Sigmoid colon (tissue), 7 donors: Measurements from ENCODE around the gene COP1. TPM values are rescaled to one million over a fixed set of nuclear protein-coding genes. Genes with fewer than 3 reads are reported as not detected.

ENCODE experiments used
- DNase-seq: peaks from one replicate; pipeline ENCODE4 v3.0.0-alpha.2; 2019
- H3K27ac ChIP-seq, 4 donors: fragments of 200-600 bp; sonication (generic); one replicate each; pipeline ENCODE4 v1.5.1; 2016 to 2019; ENCODE audit warnings: mild to moderate bottlenecking in 1 of 4
- H3K27me3 ChIP-seq, 3 donors: fragments of 200-600 bp; sonication (generic); one replicate each; pipeline ENCODE4 v1.5.1; 2019; ENCODE audit warnings: mild to moderate bottlenecking in 1 of 3
- H3K36me3 ChIP-seq, 4 donors: fragments of 200-600 bp; sonication (generic); one replicate each; pipeline ENCODE4 v1.5.1; 2016 to 2019
- H3K4me1 ChIP-seq, 4 donors: fragments of 200-600 bp; sonication (generic); one replicate each; pipeline ENCODE4 v1.5.1; 2017 to 2019
- H3K4me3 ChIP-seq, 4 donors: fragments of 200-600 bp; sonication (generic); one replicate each; pipeline ENCODE4 v1.5.1; 2017 to 2019; ENCODE audit warnings: mild to moderate bottlenecking in 2 of 4, moderate library complexity in 1 of 4
- H3K9me3 ChIP-seq, 4 donors: fragments of 200-600 bp in 3 of 4; sonication (generic) in 3 of 4; one replicate each; pipeline versions ENCODE4 v1.5.1 to v1.6.1; 2013 to 2019
- EP300 ChIP-seq, 4 donors: sonication (generic); formaldehyde crosslinking; IDR thresholded peaks; one replicate each; pipeline ENCODE4 v1.6.1; 2017; ENCODE audit warnings: antibody characterized with exemption in 4 of 4
- POLR2A ChIP-seq, 2 donors: fragments of 450-650 bp; IDR thresholded peaks; one replicate each; pipeline ENCODE4 v1.6.1; 2016; ENCODE audit warnings: antibody characterized with exemption in 2 of 2, mild to moderate bottlenecking in 2 of 2, moderate library complexity in 2 of 2
- POLR2AphosphoS5 ChIP-seq, 4 donors: sonication (generic); formaldehyde crosslinking; IDR thresholded peaks; one replicate each; pipeline ENCODE4 v1.6.1; 2017; ENCODE audit warnings: antibody characterized with exemption in 4 of 4
- WGBS, 2 donors: extraction: QIAGEN DNeasy Blood & Tissue Kit; methylation state at CpG; one replicate each; pipeline ENCODE4 v1.1.7; 2013; 5-methylcytosine and 5-hydroxymethylcytosine counted together
- intact Hi-C: fragments of 100-400 bp; cut with DNase I; formaldehyde crosslinking; loops from one replicate; pipeline ENCODE4 v1.15.1; 2023
- polyA plus RNA-seq, 3 donors: library from polyadenylated mRNA; stranded (reverse); fragments of 200-250 nt; gene quantifications; one replicate each; pipeline ENCODE4 v1.2.3, GENCODE V29; 2013
- total RNA-seq, 4 donors: library from RNA; depleted of rRNA; stranded (reverse); fragments of >200 nt; gene quantifications; one replicate each; pipeline ENCODE4 v1.1.0, GENCODE V29; 2016
- TF ChIP-seq, protein P1 (sequence below), 4 experiments: fragments of 450-650 bp in 3 of 4; fragments of 200-600 bp in 1 of 4; IDR thresholded peaks; one replicate each; pipeline ENCODE4 v1.5.1; 2016 to 2019; ENCODE audit warnings: antibody characterized with exemption in 4 of 4, mild to moderate bottlenecking in 3 of 4, moderate library complexity in 2 of 4
- donor health status: healthy with polysubstance abuse.
- donor health status: Bipolar disorder and iron deficiency.
- donor health status: healthy.

COP1 gene
- total and polyA plus RNA-seq, 7 donors: 33.9 to 64.5 (median 55.9) TPM

DNA sequence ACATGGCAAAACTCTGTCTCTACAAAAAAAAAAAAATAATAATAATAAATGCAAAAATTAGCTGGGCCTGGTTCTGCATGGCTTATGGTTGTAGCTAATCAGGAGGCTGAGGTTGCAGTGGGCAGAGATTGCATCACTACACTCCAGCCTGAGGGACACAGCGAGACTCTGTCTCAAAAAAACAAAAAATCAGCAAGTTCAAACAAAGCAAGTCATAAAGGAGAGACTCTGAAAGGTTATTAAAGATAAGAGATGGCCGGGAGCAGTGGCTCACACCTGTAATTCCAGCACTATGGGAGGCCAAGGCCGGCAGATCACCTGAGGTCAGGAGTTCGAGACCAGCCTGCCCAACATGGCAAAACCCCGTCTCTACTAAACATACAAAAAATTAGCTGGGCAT is 28.8 kb downstream of the COP1 start:
- DNase-seq: no peak
- Histone ChIP-seq H3K27ac (no peak overlapping the region), H3K27me3 (no peaks in the 10 kb centered on the region), H3K36me3 (peaks cover 0 to 14% (median 0%) of the 10 kb centered on the region in 4 donors), H3K9me3 (no peaks in the 10 kb centered on the region), H3K4me3 (no peak overlapping the region), H3K4me1 (no peaks in the 10 kb centered on the region)
- TF ChIP-seq, protein P1, sequence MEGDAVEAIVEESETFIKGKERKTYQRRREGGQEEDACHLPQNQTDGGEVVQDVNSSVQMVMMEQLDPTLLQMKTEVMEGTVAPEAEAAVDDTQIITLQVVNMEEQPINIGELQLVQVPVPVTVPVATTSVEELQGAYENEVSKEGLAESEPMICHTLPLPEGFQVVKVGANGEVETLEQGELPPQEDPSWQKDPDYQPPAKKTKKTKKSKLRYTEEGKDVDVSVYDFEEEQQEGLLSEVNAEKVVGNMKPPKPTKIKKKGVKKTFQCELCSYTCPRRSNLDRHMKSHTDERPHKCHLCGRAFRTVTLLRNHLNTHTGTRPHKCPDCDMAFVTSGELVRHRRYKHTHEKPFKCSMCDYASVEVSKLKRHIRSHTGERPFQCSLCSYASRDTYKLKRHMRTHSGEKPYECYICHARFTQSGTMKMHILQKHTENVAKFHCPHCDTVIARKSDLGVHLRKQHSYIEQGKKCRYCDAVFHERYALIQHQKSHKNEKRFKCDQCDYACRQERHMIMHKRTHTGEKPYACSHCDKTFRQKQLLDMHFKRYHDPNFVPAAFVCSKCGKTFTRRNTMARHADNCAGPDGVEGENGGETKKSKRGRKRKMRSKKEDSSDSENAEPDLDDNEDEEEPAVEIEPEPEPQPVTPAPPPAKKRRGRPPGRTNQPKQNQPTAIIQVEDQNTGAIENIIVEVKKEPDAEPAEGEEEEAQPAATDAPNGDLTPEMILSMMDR (IDR thresholded peaks at IDR 0.05): no peak
- no peak for TF ChIP-seq POLR2AphosphoS5 (IDR thresholded peaks at IDR 0.05)
- no peak for TF ChIP-seq EP300 (IDR thresholded peaks at IDR 0.05)
- TF ChIP-seq POLR2A (IDR thresholded peaks at IDR 0.05): no peak
- intact Hi-C loops: no loop called here
- WGBS, 2 donors: 36 to 76% methylated on average over 5 of the region's 5 CpGs

DNA sequence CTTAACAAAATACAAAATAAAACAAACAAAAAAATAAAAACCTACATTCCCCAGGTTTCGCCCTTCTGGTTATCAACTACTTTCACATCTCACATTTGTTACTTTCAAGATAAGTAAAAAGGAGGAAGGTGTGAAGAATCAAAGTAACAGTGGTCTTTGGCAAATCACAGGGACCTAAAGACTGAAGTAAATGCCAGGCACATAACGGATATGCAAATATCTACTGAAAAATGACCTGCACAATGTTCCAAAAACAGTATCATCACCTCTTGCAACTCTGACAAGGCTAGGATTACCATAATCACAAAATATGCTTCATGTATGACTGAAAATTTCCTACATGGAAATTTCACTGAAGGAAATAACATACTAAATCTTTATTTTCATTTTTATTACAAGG is 29.3 kb downstream of the COP1 start:
- TF ChIP-seq, protein P1 (IDR thresholded peaks at IDR 0.05): no peak
- no peak for TF ChIP-seq POLR2AphosphoS5 (IDR thresholded peaks at IDR 0.05)
- no peak for TF ChIP-seq POLR2A (IDR thresholded peaks at IDR 0.05)
- TF ChIP-seq EP300 (IDR thresholded peaks at IDR 0.05): no peak
- no peak for DNase-seq
- no peaks in the 10 kb centered on the region for H3K4me1 ChIP-seq
- no peaks in the 10 kb centered on the region for H3K9me3 ChIP-seq
- no peak overlapping the region for H3K4me3 ChIP-seq
- peaks cover 0 to 17% (median 0%) of the 10 kb centered on the region in 4 donors for H3K36me3 ChIP-seq
- H3K27ac ChIP-seq: no peak overlapping the region
- no peaks in the 10 kb centered on the region for H3K27me3 ChIP-seq
- WGBS, 2 donors: 53 to 65% methylated on average over 2 of the region's 2 CpGs
- intact Hi-C loops: no loop called here

DNA sequence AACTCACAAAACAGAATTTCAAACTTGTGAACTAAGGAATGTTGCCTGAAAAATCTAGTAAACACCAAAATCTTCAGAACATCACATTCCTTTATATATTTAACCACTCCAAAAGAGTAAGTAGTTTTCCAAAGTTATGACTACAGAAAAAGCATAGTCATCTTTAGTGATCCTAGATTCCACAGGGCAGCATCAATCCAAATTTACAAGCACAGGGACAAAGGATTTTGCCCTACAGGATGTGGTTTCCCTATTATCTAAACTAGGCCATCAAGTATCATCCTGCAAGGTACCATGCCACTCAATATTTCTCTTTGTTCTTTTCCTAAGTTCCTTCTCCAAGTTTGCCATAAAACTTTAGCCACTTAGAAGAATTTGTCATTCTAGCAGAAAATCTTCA is 33.0 kb downstream of the COP1 start:
- H3K36me3 ChIP-seq: peaks cover 0 to 22% (median 2%) of the 10 kb centered on the region in 4 donors

DNA sequence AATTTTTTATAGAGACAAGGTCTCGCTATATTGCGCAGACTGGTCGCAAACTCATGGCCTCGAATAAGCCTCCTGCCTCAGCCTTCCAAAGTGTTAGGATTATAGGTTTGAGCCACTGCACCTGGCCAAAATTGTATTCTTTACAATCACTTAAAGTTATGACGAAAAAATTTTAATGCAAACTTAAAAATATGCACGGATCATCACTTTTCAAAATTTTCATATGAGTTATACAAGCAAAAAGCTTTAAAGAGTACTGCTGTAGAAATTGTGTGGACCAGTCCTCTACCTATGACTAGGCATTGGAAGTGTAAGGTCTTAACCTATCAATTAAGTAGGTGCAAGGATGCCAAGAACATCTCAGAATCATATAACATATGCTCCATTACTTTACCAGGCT is 34.9 kb downstream of the COP1 start:
- no peaks in the 10 kb centered on the region for H3K4me1 ChIP-seq
- no peak overlapping the region for H3K4me3 ChIP-seq
- no peak for DNase-seq
- H3K36me3 ChIP-seq: peaks cover 0 to 22% (median 2%) of the 10 kb centered on the region in 4 donors
- 97 to 98% methylated on average over 6 of the region's 6 CpGs for WGBS, 2 donors
- H3K27me3 ChIP-seq: no peaks in the 10 kb centered on the region
- H3K9me3 ChIP-seq: no peaks in the 10 kb centered on the region
- TF ChIP-seq POLR2A (IDR thresholded peaks at IDR 0.05) (no peak), EP300 (IDR thresholded peaks at IDR 0.05) (no peak), POLR2AphosphoS5 (IDR thresholded peaks at IDR 0.05) (no peak)
- TF ChIP-seq, protein P1 (IDR thresholded peaks at IDR 0.05): no peak
- intact Hi-C loops: no loop called here
- no peak overlapping the region for H3K27ac ChIP-seq

More for the DNA sequence above, 33.0 kb downstream of the COP1 start:
- H3K4me1 ChIP-seq: no peaks in the 10 kb centered on the region
- no peak overlapping the region for H3K27ac ChIP-seq
- no peak overlapping the region for H3K4me3 ChIP-seq
- TF ChIP-seq POLR2A (IDR thresholded peaks at IDR 0.05) (no peak), POLR2AphosphoS5 (IDR thresholded peaks at IDR 0.05) (no peak), EP300 (IDR thresholded peaks at IDR 0.05) (no peak)
- TF ChIP-seq, protein P1 (IDR thresholded peaks at IDR 0.05): no peak
- DNase-seq: no peak
- no peaks in the 10 kb centered on the region for H3K27me3 ChIP-seq
- H3K9me3 ChIP-seq: no peaks in the 10 kb centered on the region
- intact Hi-C loops: no loop called here

DNA sequence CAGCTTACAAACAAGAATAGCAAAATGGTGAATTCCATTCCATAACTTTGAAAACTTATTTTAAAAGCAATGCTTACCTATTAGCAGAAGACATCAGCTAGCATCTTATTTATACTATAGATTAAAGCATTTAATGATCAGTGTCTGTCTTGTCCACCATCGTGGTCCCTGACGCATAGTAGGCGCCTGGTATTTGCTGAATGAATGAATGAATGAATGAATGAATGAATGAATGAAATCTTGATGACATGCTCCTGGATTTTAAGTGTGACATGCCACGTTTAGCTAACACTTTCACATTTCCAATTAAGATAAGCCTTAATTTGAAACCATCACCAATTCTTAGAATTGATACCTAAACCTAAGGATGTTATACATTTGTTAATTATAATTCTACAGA is 39.9 kb downstream of the COP1 start:
- 93 to 94% methylated on average over 4 of the region's 4 CpGs for WGBS, 2 donors
- Histone ChIP-seq H3K27me3 (no peaks in the 10 kb centered on the region), H3K4me3 (no peak overlapping the region), H3K27ac (no peak overlapping the region), H3K36me3 (peaks cover 0 to 16% (median 2%) of the 10 kb centered on the region in 4 donors), H3K9me3 (no peaks in the 10 kb centered on the region), H3K4me1 (no peaks in the 10 kb centered on the region)
- intact Hi-C loops: no loop called here
- TF ChIP-seq EP300 (IDR thresholded peaks at IDR 0.05) (no peak), POLR2AphosphoS5 (IDR thresholded peaks at IDR 0.05) (no peak), POLR2A (IDR thresholded peaks at IDR 0.05) (no peak)
- TF ChIP-seq, protein P1 (IDR thresholded peaks at IDR 0.05): no peak
- no peak for DNase-seq
